Keratinocyte (primary cell): ENCODE data around the gene CORO7. TPM values are rescaled to one million over a fixed set of nuclear protein-coding genes. Genes with fewer than 3 reads are reported as not detected.

Source experiments
- DNase-seq: peaks from one replicate; pipeline ENCODE4 v3.0.0-alpha.2; 2011; ENCODE audit warnings: low read depth, missing footprints, low spot score
- FAIRE-seq: peaks from 2 replicates; lab custom pipeline; 2011; peaks lifted over from hg19 to GRCh38; lab: Jason Lieb, UNC
- H2AFZ ChIP-seq: 2 replicates; pipeline ENCODE4 v1.6.0; 2012; ENCODE audit warnings: low read length, control low read depth, inconsistent platforms; ENCODE audit not compliant: control insufficient read depth
- H3K27ac ChIP-seq: 2 replicates; pipeline ENCODE4 v1.5.1; 2011; ENCODE audit warnings: low read length; ENCODE audit not compliant: control insufficient read depth, insufficient read depth
- H3K27me3 ChIP-seq: 3 replicates; pipeline ENCODE4 v1.6.0; 2011; ENCODE audit warnings: low read length; ENCODE audit not compliant: control insufficient read depth, insufficient read depth; ENCODE audit errors: extremely low read depth
- H3K36me3 ChIP-seq, 2 experiments: 2 replicates in 1 of 2; 3 replicates in 1 of 2; pipeline ENCODE4 v1.5.1; 2011; ENCODE audit warnings: low read length in 2 of 2, mild to moderate bottlenecking in 1 of 2; ENCODE audit not compliant: control insufficient read depth in 2 of 2, insufficient read depth in 2 of 2; ENCODE audit errors: extremely low read depth in 1 of 2
- H3K4me1 ChIP-seq: 3 replicates; pipeline ENCODE4 v1.5.1; 2011; ENCODE audit warnings: low read length; ENCODE audit not compliant: control insufficient read depth, insufficient read depth; ENCODE audit errors: extremely low read depth
- H3K4me2 ChIP-seq: 3 replicates; pipeline ENCODE4 v1.6.0; 2011; ENCODE audit warnings: low read depth, low read length; ENCODE audit not compliant: control insufficient read depth, insufficient read depth; ENCODE audit errors: extremely low read depth
- H3K4me3 ChIP-seq, 3 experiments: fragments of 200-600 bp in 1 of 3; sonication (generic) in 1 of 3; 2 replicates in 2 of 3; 3 replicates in 1 of 3; pipeline ENCODE4 v1.5.1; 2011 to 2016; ENCODE audit warnings: low read length in 3 of 3, mild to moderate bottlenecking in 3 of 3, control low read depth in 2 of 3, inconsistent platforms in 1 of 3, low read depth in 1 of 3, mixed read lengths in 1 of 3, mixed run types in 1 of 3, moderate library complexity in 1 of 3; ENCODE audit not compliant: control insufficient read depth in 2 of 3, insufficient read depth in 2 of 3; ENCODE audit errors: extremely low read depth in 1 of 3
- H3K79me2 ChIP-seq: 2 replicates; pipeline ENCODE4 v1.6.0; 2012; ENCODE audit warnings: low read length; ENCODE audit not compliant: control insufficient read depth, insufficient read depth
- H3K9ac ChIP-seq: 3 replicates; pipeline ENCODE4 v1.6.0; 2011; ENCODE audit warnings: low read length; ENCODE audit not compliant: control insufficient read depth, insufficient read depth; ENCODE audit errors: extremely low read depth
- H3K9me1 ChIP-seq: 3 replicates; pipeline ENCODE4 v1.6.0; 2011; ENCODE audit warnings: low read length; ENCODE audit not compliant: control insufficient read depth, insufficient read depth; ENCODE audit errors: extremely low read depth
- H3K9me3 ChIP-seq: 2 replicates; pipeline ENCODE4 v1.5.1; 2012; ENCODE audit warnings: low read depth, low read length; ENCODE audit not compliant: control insufficient read depth
- H4K20me1 ChIP-seq: 3 replicates; pipeline ENCODE4 v1.6.0; 2011; ENCODE audit warnings: low read length; ENCODE audit not compliant: control insufficient read depth, insufficient read depth; ENCODE audit errors: extremely low read depth
- CTCF ChIP-seq, 3 experiments: IDR thresholded peaks in 1 of 3; conservative IDR thresholded peaks in 1 of 3; optimal IDR thresholded peaks in 1 of 3; 2 replicates in 2 of 3; 3 replicates in 1 of 3; pipeline versions ENCODE3 to v1.5.1; 2011; ENCODE audit warnings: low read length in 3 of 3, mild to moderate bottlenecking in 3 of 3, moderate library complexity in 2 of 3, control low read depth in 1 of 3, inconsistent platforms in 1 of 3; ENCODE audit not compliant: insufficient read depth in 2 of 3; ENCODE audit errors: extremely low read depth in 1 of 3
- EZH2 ChIP-seq: IDR thresholded peaks from one replicate; pipeline ENCODE4 v1.6.1; 2012; ENCODE audit warnings: inconsistent platforms, mild to moderate bottlenecking, low read length, moderate library complexity
- dilution Hi-C: fragments of 300-500 bp; cut with MboI; formaldehyde crosslinking; loops from one replicate; pipeline ENCODE4 v1.7.0; 2020; ENCODE audit warnings: low sequenced_read_pairs; ENCODE audit not compliant: extremely low pct_ligation_motif_present
- polyA plus RNA-seq, 5 experiments: library from polyadenylated mRNA; depleted of rRNA in 3 of 5; stranded (reverse) in 3 of 5; stranded (forward) in 1 of 5; unstranded in 1 of 5; fragments of >200 nt; gene quantifications; 1 replicate in 1 of 5; 2 replicates in 3 of 5; 3 replicates in 1 of 5; pipeline versions ENCODE4 v1.2.1 to v1.2.3, GENCODE V29; 2011 to 2012; ENCODE audit warnings: missing spikeins in 2 of 5, low read depth in 1 of 5, low replicate concordance in 1 of 5

Gene CORO7
- polyA plus RNA-seq, 1 donor (not counting 4 experiments of a cell fraction or from before 2014, with no cell fraction given), result 8.4 TPM

GRCh38 chr16:4402439-4403132 is 13.8 kb downstream of the CORO7 start:
- Histone ChIP-seq H3K27me3 (no peaks in the 10 kb centered on the region), H3K9me3 (no peaks in the 10 kb centered on the region), H3K79me2 (no peaks in the 10 kb centered on the region), H3K27ac (no peak overlapping the region), H4K20me1 (no peaks in the 10 kb centered on the region), H3K4me2 (peak overlapping the region; percentile 35), H3K9me1 (no peaks in the 10 kb centered on the region), H3K4me3 (no peak overlapping the region), H2AFZ (peak overlapping the region; percentile 20), H3K36me3 (peaks cover 14 to 32% of the 10 kb centered on the region in 2 experiments), H3K4me1 (no peaks in the 10 kb centered on the region), H3K9ac (no peak overlapping the region)
- DNase-seq, result no peak
- FAIRE-seq, result no peak
- TF ChIP-seq EZH2, result no peak
- peak; percentile 80 to 96 (median 92) for TF ChIP-seq CTCF (optimal IDR thresholded peaks at IDR 0.05 in 1 of 3, IDR thresholded peaks at IDR 0.05 in 1 of 3, conservative IDR thresholded peaks at IDR 0.05 in 1 of 3; ENCODE audit: extremely low read depth in 1 of 3, insufficient read depth in 2 of 3, low read length in 3 of 3)
- dilution Hi-C loops, result no loop called here

- DNase-seq, result no peak
- dilution Hi-C loops, result no loop called here
- peaks cover 10 to 28% of the 10 kb centered on the region in 2 experiments for H3K36me3 ChIP-seq
- no peaks in the 10 kb centered on the region for H4K20me1 ChIP-seq
- H3K4me3 ChIP-seq, result no peak overlapping the region
- no peak overlapping the region for H3K4me2 ChIP-seq
- no peak for TF ChIP-seq CTCF (optimal IDR thresholded peaks at IDR 0.05 in 1 of 3, IDR thresholded peaks at IDR 0.05 in 1 of 3, conservative IDR thresholded peaks at IDR 0.05 in 1 of 3; ENCODE audit: extremely low read depth in 1 of 3, insufficient read depth in 2 of 3, low read length in 3 of 3)
- TF ChIP-seq EZH2, result no peak
- H3K4me1 ChIP-seq, result no peaks in the 10 kb centered on the region
- no peaks in the 10 kb centered on the region for H3K79me2 ChIP-seq
- H3K27ac ChIP-seq, result no peak overlapping the region
- H3K9ac ChIP-seq, result no peak overlapping the region
- FAIRE-seq, result no peak
- no peaks in the 10 kb centered on the region for H3K9me3 ChIP-seq
- no peak overlapping the region for H2AFZ ChIP-seq
- no peaks in the 10 kb centered on the region for H3K27me3 ChIP-seq
- no peaks in the 10 kb centered on the region for H3K9me1 ChIP-seq
These were observed 14.9 kb downstream of the CORO7 start for GRCh38 chr16:4401510-4401909.
